T47D (cell line): ENCODE data around the gene SHKBP1.

ENCODE experiments used
- DNase-seq, 2 experiments: peaks; one replicate each; pipeline versions ENCODE4 v3.0.0 to v3.0.0-alpha.2; 2011 to 2012; ENCODE audit warnings: low read depth in 1 of 2, low spot score in 1 of 2
- JUND ChIP-seq: IDR thresholded peaks from 2 replicates; pipeline ENCODE4 v1.6.1; 2012; ENCODE audit warnings: low read depth
- in situ Hi-C: cut with HindIII; loops from 2 replicates; pipeline ENCODE4 v1.10.0; 2016; ENCODE audit warnings: low sequenced_read_pairs, low pct_unique_long_range_greater_than_20kb

SHKBP1 gene

DNA sequence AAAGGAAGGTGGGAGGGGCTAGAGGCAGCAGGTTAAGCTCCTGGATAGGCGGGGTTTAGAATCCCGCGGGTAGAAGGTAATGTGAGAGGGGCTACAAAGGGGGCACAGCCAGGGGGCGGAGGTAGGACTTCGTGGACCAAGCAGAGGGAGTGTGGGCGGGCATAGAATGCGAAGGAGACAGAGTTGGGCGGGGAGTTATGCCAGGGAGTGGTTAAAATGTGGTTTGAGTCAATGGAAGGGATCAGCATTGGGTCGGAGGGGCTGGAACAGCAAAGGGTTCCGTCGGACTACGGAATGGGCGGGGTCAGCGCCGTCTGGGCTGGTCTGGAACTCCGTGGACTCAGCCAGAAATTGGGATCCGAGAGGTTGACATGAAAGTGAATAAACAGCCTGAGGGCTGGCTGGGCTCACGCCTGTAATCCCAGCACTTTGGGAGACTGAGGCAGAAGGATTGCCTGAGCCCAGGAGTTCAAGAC, 27.5 kb downstream of the SHKBP1 start:
- TF ChIP-seq JUND = no peak
- DNase-seq = peak in 1 of 2 experiments; percentile 99
- in situ Hi-C loops = no loop called here

DNA sequence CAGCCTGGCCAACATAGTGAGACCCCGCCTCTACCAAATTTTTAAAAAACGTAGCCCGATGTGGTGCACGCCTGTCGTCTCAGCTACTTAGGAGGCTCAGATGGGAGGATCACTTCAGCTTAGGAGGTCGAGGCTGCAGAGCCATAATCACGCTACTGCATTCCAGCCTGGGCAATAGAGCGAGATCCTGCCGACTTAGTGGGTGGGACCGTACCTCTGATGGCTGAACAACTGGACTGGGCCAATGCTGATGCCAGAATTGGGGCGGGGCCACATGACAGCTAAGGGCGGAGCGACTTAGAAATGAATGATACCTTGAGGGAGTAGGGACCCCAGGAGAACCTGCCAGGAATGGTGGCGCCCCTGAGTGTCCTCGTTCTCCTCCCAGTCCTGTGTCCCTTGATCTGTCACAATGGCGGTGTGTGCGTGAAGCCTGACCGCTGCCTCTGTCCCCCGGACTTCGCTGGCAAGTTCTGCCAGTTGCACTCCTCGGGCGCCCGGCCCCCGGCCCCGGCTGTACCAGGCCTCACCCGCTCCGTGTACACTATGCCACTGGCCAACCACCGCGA, 28.1 kb downstream of the SHKBP1 start:
- no peak for TF ChIP-seq JUND
- DNase-seq = peak in 1 of 2 experiments; percentile 77
- in situ Hi-C loops = no loop called here

GRCh38 chr19:40605216-40605971, 28.7 kb downstream of the SHKBP1 start:
- peak; percentile 89 to 96 for DNase-seq
- in situ Hi-C loops = no loop called here
- TF ChIP-seq JUND = no peak

GRCh38 chr19:40607311-40608239, 30.9 kb downstream of the SHKBP1 start:
- DNase-seq = no peak
- TF ChIP-seq JUND = no peak
- in situ Hi-C loops = no loop called here

DNA sequence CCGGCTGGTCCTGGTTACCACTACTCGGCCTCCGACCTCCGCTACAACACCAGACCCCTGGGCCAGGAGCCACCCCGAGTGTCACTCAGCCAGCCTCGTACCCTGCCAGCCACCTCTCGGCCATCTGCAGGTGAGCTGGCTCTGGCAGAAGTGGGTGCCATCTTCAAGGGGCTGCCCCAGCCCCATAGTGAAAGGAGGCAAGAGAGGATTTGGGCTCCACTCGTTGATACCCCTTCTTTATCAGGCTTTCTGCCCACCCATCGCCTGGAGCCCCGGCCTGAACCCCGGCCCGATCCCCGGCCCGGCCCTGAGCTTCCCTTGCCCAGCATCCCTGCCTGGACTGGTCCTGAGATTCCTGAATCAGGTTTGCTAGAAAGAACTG, 31.6 kb downstream of the SHKBP1 start:
- in situ Hi-C loops = no loop called here
- no peak for DNase-seq
- no peak for TF ChIP-seq JUND

GRCh38 chr19:40608957-40609356, 32.3 kb downstream of the SHKBP1 start:
- no peak for DNase-seq
- in situ Hi-C loops = no loop called here
- no peak for TF ChIP-seq JUND

- in situ Hi-C loops = no loop called here
- peak; percentile 92 to 97 for DNase-seq
- no peak for TF ChIP-seq JUND
These were observed 33.1 kb downstream of the SHKBP1 start for GRCh38 chr19:40609561-40610395.

GRCh38 chr19:40610396-40611064, 33.9 kb downstream of the SHKBP1 start:
- TF ChIP-seq JUND = no peak
- DNase-seq = peak; percentile 60 to 66
- in situ Hi-C loops = no loop called here

GRCh38 chr19:40611096-40611495, 34.4 kb downstream of the SHKBP1 start:
- no peak for TF ChIP-seq JUND
- in situ Hi-C loops = no loop called here
- DNase-seq = no peak

GRCh38 chr19:40611900-40612698, 35.4 kb downstream of the SHKBP1 start:
- no peak for TF ChIP-seq JUND
- no peak for DNase-seq
- in situ Hi-C loops = no loop called here
